ENCODE results near the gene SYT15.
"Not testable (repeated sequence)": the region's sequence is repeated elsewhere in the genome, so short reads cannot be mapped to it uniquely, and the experiment has no call there.

GRCh38 chr10:46591053-46591452, 12.1 kb downstream of the SYT15 start:
- TF ChIP-seq CTCF (IDR thresholded peaks at IDR 0.05); EP300 (IDR thresholded peaks at IDR 0.05; ENCODE audit: low read depth); POLR2A (IDR thresholded peaks at IDR 0.05): not testable (repeated sequence)
